Fibroblast of lung (primary cell): ENCODE data around the gene VRK2. TPM values are rescaled to one million over a fixed set of nuclear protein-coding genes. Genes with fewer than 3 reads are reported as not detected.

Experiments
- DNase-seq, 2 donors: peaks; one replicate each; pipeline versions ENCODE4 v3.0.0 to v3.0.0-alpha.2; 2010; ENCODE audit warnings: low read depth in 2 of 2
- H2AFZ ChIP-seq: 2 replicates; pipeline ENCODE4 v1.5.1; 2012; ENCODE audit warnings: low read length, control low read depth, inconsistent platforms
- H3K27ac ChIP-seq: 2 replicates; pipeline ENCODE4 v1.5.1; 2011; ENCODE audit warnings: low read length, control low read depth; ENCODE audit not compliant: insufficient read depth
- H3K27me3 ChIP-seq: 2 replicates; pipeline ENCODE4 v1.5.1; 2011; ENCODE audit warnings: mild to moderate bottlenecking, low read length; ENCODE audit not compliant: control insufficient read depth, insufficient read depth
- H3K36me3 ChIP-seq: 2 replicates; pipeline ENCODE4 v1.5.1; 2011; ENCODE audit warnings: low read length; ENCODE audit not compliant: control insufficient read depth, insufficient read depth
- H3K4me1 ChIP-seq: 2 replicates; pipeline ENCODE4 v1.5.1; 2011; ENCODE audit warnings: low read length; ENCODE audit not compliant: control insufficient read depth, insufficient read depth; ENCODE audit errors: extremely low read depth
- H3K4me2 ChIP-seq: 2 replicates; pipeline ENCODE4 v1.5.1; 2011; ENCODE audit warnings: low read length, control low read depth; ENCODE audit not compliant: insufficient read depth; ENCODE audit errors: extremely low read depth
- H3K4me3 ChIP-seq, 4 experiments: fragments of 200-600 bp in 1 of 4; sonication (generic) in 1 of 4; replicated peaks in 1 of 4; 2 replicates each; pipeline ENCODE4 v1.5.1; 2011 to 2016; ENCODE audit warnings: low read length in 4 of 4, low read depth in 3 of 4, mild to moderate bottlenecking in 3 of 4, control low read depth in 2 of 4, inconsistent platforms in 1 of 4, mixed read lengths in 1 of 4; ENCODE audit not compliant: insufficient read depth in 1 of 4; ENCODE audit errors: control extremely low read depth in 1 of 4
- H3K79me2 ChIP-seq: 2 replicates; pipeline ENCODE4 v1.5.1; 2012; ENCODE audit warnings: mild to moderate bottlenecking, low read length, inconsistent platforms; ENCODE audit not compliant: control insufficient read depth, insufficient read depth
- H3K9ac ChIP-seq: 2 replicates; pipeline ENCODE4 v1.5.1; 2011; ENCODE audit warnings: mild to moderate bottlenecking, low read length, control low read depth; ENCODE audit not compliant: insufficient read depth
- H3K9me3 ChIP-seq: 2 replicates; pipeline ENCODE4 v1.5.1; 2012; ENCODE audit warnings: low read depth, low read length; ENCODE audit not compliant: control insufficient read depth, insufficient read depth
- H4K20me1 ChIP-seq: 2 replicates; pipeline ENCODE4 v1.5.1; 2011; ENCODE audit warnings: low read length; ENCODE audit not compliant: control insufficient read depth, insufficient read depth; ENCODE audit errors: extremely low read depth
- EZH2 ChIP-seq: IDR thresholded peaks from 2 replicates; pipeline ENCODE4 v1.5.1; 2012; ENCODE audit warnings: low read length, control low read depth, mild to moderate bottlenecking; ENCODE audit errors: missing control alignments
- polyA plus RNA-seq, 2 donors: library from polyadenylated mRNA; depleted of rRNA in 1 of 2; stranded (reverse) in 1 of 2; unstranded in 1 of 2; fragments of >200 nt; gene quantifications; 2 replicates each; pipeline ENCODE4 v1.2.1, GENCODE V29; 2011 to 2012; ENCODE audit warnings: missing spikeins in 1 of 2
- total RNA-seq: library from RNA; depleted of rRNA; stranded (reverse); fragments of >200 nt; gene quantifications from 2 replicates; pipeline ENCODE4 v1.2.1, GENCODE V29; 2014
- TF ChIP-seq, protein P1 (sequence below), 2 donors: IDR thresholded peaks in 1 of 2; conservative IDR thresholded peaks in 1 of 2; 1 replicate in 1 of 2; 2 replicates in 1 of 2; pipeline ENCODE4 v1.5.1; 2011 to 2012; ENCODE audit warnings: low read length in 2 of 2, control low read depth in 1 of 2, inconsistent platforms in 1 of 2, low read depth in 1 of 2, mild to moderate bottlenecking in 1 of 2

The VRK2 gene
- total and polyA plus RNA-seq, 2 donors (not counting 1 experiment from before 2014, with no cell fraction given): 23.8 to 24.3 TPM

DNA sequence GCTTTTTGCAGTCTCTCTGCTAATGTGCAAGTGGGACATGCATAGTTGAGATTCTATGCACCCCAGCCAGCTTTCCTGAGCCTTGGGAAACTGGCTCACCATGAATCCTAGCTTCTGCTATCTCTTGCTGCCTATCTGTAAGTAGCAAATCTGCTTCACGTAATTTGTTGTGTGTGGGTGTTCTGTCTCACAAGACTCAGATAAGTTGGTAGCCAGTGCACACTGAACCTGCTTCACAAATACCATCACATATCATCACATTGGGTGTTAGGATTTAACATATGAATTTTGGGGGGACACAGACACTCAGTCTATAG, 13.9 kb upstream of the VRK2 start:
- Histone ChIP-seq H3K79me2 (no peaks in the 10 kb centered on the region), H3K4me1 (no peaks in the 10 kb centered on the region), H3K9me3 (no peaks in the 10 kb centered on the region), H3K9ac (no peak overlapping the region), H3K4me3 (no peak overlapping the region), H3K27me3 (no peaks in the 10 kb centered on the region), H3K27ac (no peak overlapping the region), H4K20me1 (no peaks in the 10 kb centered on the region), H3K4me2 (no peak overlapping the region), H2AFZ (no peak overlapping the region), H3K36me3 (no peaks in the 10 kb centered on the region)
- peak in 1 of 2 donors; percentile 67 for DNase-seq
- TF ChIP-seq EZH2: no peak

- no peaks in the 10 kb centered on the region for H4K20me1 ChIP-seq
- H3K4me3 ChIP-seq: no peak overlapping the region
- H3K79me2 ChIP-seq: no peaks in the 10 kb centered on the region
- no peak overlapping the region for H2AFZ ChIP-seq
- no peak overlapping the region for H3K27ac ChIP-seq
- H3K4me1 ChIP-seq: peaks cover under 1% of the 10 kb centered on the region
- H3K9ac ChIP-seq: no peak overlapping the region
- TF ChIP-seq, protein P1, sequence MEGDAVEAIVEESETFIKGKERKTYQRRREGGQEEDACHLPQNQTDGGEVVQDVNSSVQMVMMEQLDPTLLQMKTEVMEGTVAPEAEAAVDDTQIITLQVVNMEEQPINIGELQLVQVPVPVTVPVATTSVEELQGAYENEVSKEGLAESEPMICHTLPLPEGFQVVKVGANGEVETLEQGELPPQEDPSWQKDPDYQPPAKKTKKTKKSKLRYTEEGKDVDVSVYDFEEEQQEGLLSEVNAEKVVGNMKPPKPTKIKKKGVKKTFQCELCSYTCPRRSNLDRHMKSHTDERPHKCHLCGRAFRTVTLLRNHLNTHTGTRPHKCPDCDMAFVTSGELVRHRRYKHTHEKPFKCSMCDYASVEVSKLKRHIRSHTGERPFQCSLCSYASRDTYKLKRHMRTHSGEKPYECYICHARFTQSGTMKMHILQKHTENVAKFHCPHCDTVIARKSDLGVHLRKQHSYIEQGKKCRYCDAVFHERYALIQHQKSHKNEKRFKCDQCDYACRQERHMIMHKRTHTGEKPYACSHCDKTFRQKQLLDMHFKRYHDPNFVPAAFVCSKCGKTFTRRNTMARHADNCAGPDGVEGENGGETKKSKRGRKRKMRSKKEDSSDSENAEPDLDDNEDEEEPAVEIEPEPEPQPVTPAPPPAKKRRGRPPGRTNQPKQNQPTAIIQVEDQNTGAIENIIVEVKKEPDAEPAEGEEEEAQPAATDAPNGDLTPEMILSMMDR (conservative IDR thresholded peaks at IDR 0.05 in 1 of 2, IDR thresholded peaks at IDR 0.05 in 1 of 2; ENCODE audit: low read depth in 1 of 2, low read length in 2 of 2): no peak
- no peak for TF ChIP-seq EZH2
- no peaks in the 10 kb centered on the region for H3K9me3 ChIP-seq
- H3K36me3 ChIP-seq: no peaks in the 10 kb centered on the region
- H3K4me2 ChIP-seq: no peak overlapping the region
- DNase-seq: no peak
- H3K27me3 ChIP-seq: no peaks in the 10 kb centered on the region
Observed at GRCh38 chr2:58033530-58033929, 13.1 kb upstream of the VRK2 start.

DNA sequence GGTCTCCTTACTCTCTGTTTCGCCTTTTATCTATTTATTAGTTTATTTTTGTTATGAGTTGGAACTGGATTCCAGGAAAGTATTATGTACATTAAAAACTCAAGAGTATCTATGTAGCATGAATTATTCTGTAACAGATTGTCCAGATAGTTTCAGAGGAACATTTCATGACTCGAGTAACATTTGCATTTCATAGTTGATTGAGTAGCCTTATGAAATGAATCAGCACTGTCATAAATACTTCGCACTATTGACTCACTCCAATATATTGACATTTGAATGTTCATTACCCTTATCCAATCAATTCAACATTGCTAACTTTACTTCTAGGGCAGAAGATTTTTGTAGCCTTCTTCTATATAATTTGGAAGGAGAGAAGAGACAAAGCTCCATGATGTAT, 11.3 kb upstream of the VRK2 start:
- Histone ChIP-seq H3K27ac (no peak overlapping the region), H3K4me2 (no peak overlapping the region), H3K27me3 (no peaks in the 10 kb centered on the region), H3K36me3 (no peaks in the 10 kb centered on the region), H2AFZ (no peak overlapping the region), H4K20me1 (no peaks in the 10 kb centered on the region), H3K4me1 (peaks cover 2% of the 10 kb centered on the region), H3K4me3 (no peak overlapping the region), H3K79me2 (no peaks in the 10 kb centered on the region), H3K9ac (no peak overlapping the region), H3K9me3 (no peaks in the 10 kb centered on the region)
- TF ChIP-seq, protein P1 (conservative IDR thresholded peaks at IDR 0.05 in 1 of 2, IDR thresholded peaks at IDR 0.05 in 1 of 2; ENCODE audit: low read depth in 1 of 2, low read length in 2 of 2): no peak
- TF ChIP-seq EZH2: no peak
- no peak for DNase-seq
